ENCODE results near the gene WDPCP. TPM values are rescaled to one million over a fixed set of nuclear protein-coding genes. Genes with fewer than 3 reads are reported as not detected.
"Not testable (repeated sequence)": the region's sequence is repeated elsewhere in the genome, so short reads cannot be mapped to it uniquely, and the experiment has no call there.

The WDPCP gene
- total RNA-seq, 1 donor from 2014 or later: 9.1 TPM

- no peak overlapping the region for H3K27ac Mint-ChIP-seq (ENCODE audit: unreplicated experiment)
- no peaks in the 10 kb centered on the region for H3K4me1 Mint-ChIP-seq
- no peak overlapping the region for H3K4me3 Mint-ChIP-seq
- peaks cover 7% of the 10 kb centered on the region for H3K9me3 Mint-ChIP-seq
- no peak for TF ChIP-seq CTCF (conservative IDR thresholded peaks at IDR 0.05)
- H3K27me3 Mint-ChIP-seq (ENCODE audit: low read depth): no peaks in the 10 kb centered on the region
- H3K36me3 Mint-ChIP-seq (ENCODE audit: low read depth): peaks cover 5% of the 10 kb centered on the region
- no peak for DNase-seq (ENCODE audit: low read depth, low spot score)
Measured at GRCh38 chr2:63374341-63374740, 213.9 kb downstream of the WDPCP start.

GRCh38 chr2:63372549-63372948, 215.7 kb downstream of the WDPCP start:
- H3K9me3 Mint-ChIP-seq: peaks cover 7% of the 10 kb centered on the region
- DNase-seq (ENCODE audit: low read depth, low spot score): no peak
- H3K27me3 Mint-ChIP-seq (ENCODE audit: low read depth): no peaks in the 10 kb centered on the region
- no peaks in the 10 kb centered on the region for H3K4me1 Mint-ChIP-seq
- peaks cover 7% of the 10 kb centered on the region for H3K36me3 Mint-ChIP-seq (ENCODE audit: low read depth)
- no peak overlapping the region for H3K4me3 Mint-ChIP-seq
- no peak overlapping the region for H3K27ac Mint-ChIP-seq (ENCODE audit: unreplicated experiment)
- no peak for TF ChIP-seq CTCF (conservative IDR thresholded peaks at IDR 0.05)

GRCh38 chr2:63369146-63369545, 219.1 kb downstream of the WDPCP start:
- Mint-ChIP-seq H3K9me3 (peaks cover 7% of the 10 kb centered on the region), H3K4me1 (no peaks in the 10 kb centered on the region), H3K27me3 (ENCODE audit: low read depth) (no peaks in the 10 kb centered on the region), H3K36me3 (ENCODE audit: low read depth) (peaks cover 7% of the 10 kb centered on the region), H3K27ac (ENCODE audit: unreplicated experiment) (no peak overlapping the region), H3K4me3 (no peak overlapping the region)
- DNase-seq (ENCODE audit: low read depth, low spot score): no peak
- no peak for TF ChIP-seq CTCF (conservative IDR thresholded peaks at IDR 0.05)

- Mint-ChIP-seq H3K27ac (ENCODE audit: unreplicated experiment) (no peak overlapping the region), H3K4me3 (no peak overlapping the region), H3K27me3 (ENCODE audit: low read depth) (no peaks in the 10 kb centered on the region), H3K36me3 (ENCODE audit: low read depth) (peaks cover 2% of the 10 kb centered on the region), H3K4me1 (no peaks in the 10 kb centered on the region), H3K9me3 (no peaks in the 10 kb centered on the region)
- no peak for DNase-seq (ENCODE audit: low read depth, low spot score)
- TF ChIP-seq CTCF (conservative IDR thresholded peaks at IDR 0.05): no peak
Measured at GRCh38 chr2:63364866-63365265, 223.4 kb downstream of the WDPCP start.

GRCh38 chr2:63357722-63358121, 230.6 kb downstream of the WDPCP start:
- not testable (repeated sequence) for H3K27me3 Mint-ChIP-seq (ENCODE audit: low read depth); H3K36me3 Mint-ChIP-seq (ENCODE audit: low read depth); DNase-seq (ENCODE audit: low read depth, low spot score); H3K4me3 Mint-ChIP-seq; H3K4me1 Mint-ChIP-seq; H3K27ac Mint-ChIP-seq (ENCODE audit: unreplicated experiment)
- H3K9me3 Mint-ChIP-seq: peaks cover 19% of the 10 kb centered on the region

- peaks cover 9% of the 10 kb centered on the region for H3K9me3 Mint-ChIP-seq
- H3K27me3 Mint-ChIP-seq (ENCODE audit: low read depth): no peaks in the 10 kb centered on the region
- H3K36me3 Mint-ChIP-seq (ENCODE audit: low read depth): peaks cover 8% of the 10 kb centered on the region
- no peak for TF ChIP-seq CTCF (conservative IDR thresholded peaks at IDR 0.05)
- DNase-seq (ENCODE audit: low read depth, low spot score): no peak
- H3K4me3 Mint-ChIP-seq: no peak overlapping the region
- H3K27ac Mint-ChIP-seq (ENCODE audit: unreplicated experiment): no peak overlapping the region
- no peaks in the 10 kb centered on the region for H3K4me1 Mint-ChIP-seq
Measured at GRCh38 chr2:63347361-63347760, 240.9 kb downstream of the WDPCP start.
